CD4-positive, alpha-beta memory T cell (primary cell): ENCODE measurements around the gene CSF1R. TPM values are rescaled to one million over a fixed set of nuclear protein-coding genes. Genes with fewer than 3 reads are reported as not detected.

ENCODE experiments used
- CTCF ChIA-PET: fragments of 350-600 bp; sonication (Branson Sonifier 250); formaldehyde crosslinking; loops from one replicate; lab custom pipeline; 2021; ENCODE audit warnings: inconsistent platforms; ENCODE audit not compliant: partially characterized antibody; lab: Charles Lee
- POLR2A ChIA-PET: fragments of 350-600 bp; sonication (Branson Sonifier 250); formaldehyde crosslinking; loops from one replicate; lab custom pipeline; 2021; ENCODE audit not compliant: partially characterized antibody; lab: Charles Lee
- DNase-seq, 5 donors: peaks; one replicate each; pipeline versions ENCODE4 v3.0.0 to v3.0.0-alpha.2; 2020 to 2022; ENCODE audit warnings: mixed read lengths in 1 of 5
- H3K27ac ChIP-seq: one replicate; pipeline ENCODE4 v1.7.0; 2013; ENCODE audit warnings: low read depth, low read length
- H3K27me3 ChIP-seq: 2 replicates; pipeline ENCODE4 v1.7.0; 2013; ENCODE audit warnings: mild to moderate bottlenecking, low read length, moderate library complexity; ENCODE audit not compliant: insufficient read depth
- H3K36me3 ChIP-seq: 2 replicates; pipeline ENCODE4 v1.7.0; 2013; ENCODE audit warnings: mild to moderate bottlenecking, low read length, moderate library complexity; ENCODE audit not compliant: insufficient read depth
- H3K4me1 ChIP-seq: 2 replicates; pipeline ENCODE4 v1.7.0; 2013; ENCODE audit warnings: mild to moderate bottlenecking, low read length, moderate library complexity; ENCODE audit not compliant: insufficient read depth
- H3K4me3 ChIP-seq, 2 donors: one replicate each; pipeline ENCODE4 v1.7.0; 2013; ENCODE audit warnings: low read length in 2 of 2, mild to moderate bottlenecking in 1 of 2
- H3K9me3 ChIP-seq, 2 donors: one replicate each; pipeline ENCODE4 v1.7.0; 2013; ENCODE audit warnings: low read length in 2 of 2, control low read depth in 1 of 2; ENCODE audit not compliant: control insufficient read depth in 1 of 2
- H3K27ac Mint-ChIP-seq, 7 donors: one replicate each; pipeline ENCODE4 v1.8.0; 2020 to 2021; ENCODE audit warnings: mixed read lengths in 7 of 7, mild to moderate bottlenecking in 6 of 7, inconsistent platforms in 3 of 7, moderate library complexity in 3 of 7
- H3K27me3 Mint-ChIP-seq, 2 donors: one replicate each; pipeline ENCODE4 v1.8.0; 2020 to 2021; ENCODE audit warnings: mixed read lengths in 2 of 2
- H3K36me3 Mint-ChIP-seq, 2 donors: one replicate each; pipeline ENCODE4 v1.8.0; 2020 to 2021; ENCODE audit warnings: mixed read lengths in 2 of 2, inconsistent platforms in 1 of 2, mild to moderate bottlenecking in 1 of 2
- H3K4me1 Mint-ChIP-seq, 4 donors: one replicate each; pipeline ENCODE4 v1.8.0; 2020 to 2021; ENCODE audit warnings: mixed read lengths in 4 of 4, mild to moderate bottlenecking in 1 of 4
- H3K4me3 Mint-ChIP-seq, 8 donors: one replicate each; pipeline ENCODE4 v1.8.0; 2020 to 2021; ENCODE audit warnings: mixed read lengths in 8 of 8, mild to moderate bottlenecking in 7 of 8, moderate library complexity in 6 of 8, inconsistent platforms in 3 of 8
- H3K9me3 Mint-ChIP-seq, 8 donors: one replicate each; pipeline ENCODE4 v1.8.0; 2020 to 2021; ENCODE audit warnings: mixed read lengths in 8 of 8, mild to moderate bottlenecking in 5 of 8, inconsistent platforms in 3 of 8, moderate library complexity in 1 of 8
- intact Hi-C: fragments of 100-400 bp; cut with micrococcal nuclease; formaldehyde crosslinking; loops from one replicate; pipeline ENCODE4 v1.15.1; 2023
- polyA plus RNA-seq, 2 donors: library from polyadenylated mRNA; unstranded; fragments of 300-500 nt; fragmentation: Illumina TruSeq; gene quantifications; one replicate each; pipeline ENCODE4 v1.2.3, GENCODE V29; 2021
- total RNA-seq, 2 experiments: library from RNA; stranded (reverse); gene quantifications; one replicate each; pipeline ENCODE4 v1.2.3, GENCODE V29; 2021

CSF1R gene
- total and polyA plus RNA-seq, 4 experiments from 2014 or later, result 0.04 to 2.9 (median 1.3) TPM

GRCh38 chr5:150108711-150109514 lies 22.6 kb upstream of the CSF1R start:
- no peaks in the 10 kb centered on the region for H3K4me1 ChIP-seq
- POLR2A ChIA-PET, result no interaction called here
- H3K9me3 ChIP-seq, result no peaks in the 10 kb centered on the region
- Mint-ChIP-seq H3K36me3 (no peaks in the 10 kb centered on the region), H3K4me1 (no peaks in the 10 kb centered on the region), H3K9me3 (no peaks in the 10 kb centered on the region), H3K4me3 (no peak overlapping the region), H3K27ac (no peak overlapping the region), H3K27me3 (peaks cover 6 to 7% of the 10 kb centered on the region in 2 donors)
- DNase-seq, result no peak
- CTCF ChIA-PET, result no interaction called here
- no peaks in the 10 kb centered on the region for H3K27me3 ChIP-seq
- H3K36me3 ChIP-seq, result no peaks in the 10 kb centered on the region
- H3K27ac ChIP-seq, result no peak overlapping the region
- no peak overlapping the region for H3K4me3 ChIP-seq
- intact Hi-C loops, result no loop called here

GRCh38 chr5:150107909-150108447 lies 21.6 kb upstream of the CSF1R start:
- H3K27me3 Mint-ChIP-seq, result peaks cover 6 to 7% of the 10 kb centered on the region in 2 donors

GRCh38 chr5:150106674-150107426 lies 20.5 kb upstream of the CSF1R start:
- Histone ChIP-seq H3K4me1 (no peaks in the 10 kb centered on the region), H3K9me3 (no peaks in the 10 kb centered on the region), H3K27ac (no peak overlapping the region), H3K4me3 (no peak overlapping the region), H3K27me3 (no peaks in the 10 kb centered on the region), H3K36me3 (no peaks in the 10 kb centered on the region)
- H3K4me1 Mint-ChIP-seq, result no peaks in the 10 kb centered on the region
- H3K27ac Mint-ChIP-seq, result no peak overlapping the region
- ChIA-PET CTCF (no interaction called here), POLR2A (no interaction called here)
- H3K36me3 Mint-ChIP-seq, result no peaks in the 10 kb centered on the region
- peaks cover under 1 to 7% of the 10 kb centered on the region in 2 donors for H3K27me3 Mint-ChIP-seq
- DNase-seq, result no peak
- no peaks in the 10 kb centered on the region for H3K9me3 Mint-ChIP-seq
- intact Hi-C loops, result no loop called here
- peak overlapping the region in 1 of 8 donors; percentile 12 for H3K4me3 Mint-ChIP-seq

More at GRCh38 chr5:150107909-150108447, 21.6 kb upstream of the CSF1R start:
- H3K27ac ChIP-seq, result no peak overlapping the region
- Mint-ChIP-seq H3K36me3 (no peaks in the 10 kb centered on the region), H3K27ac (no peak overlapping the region), H3K4me1 (no peaks in the 10 kb centered on the region), H3K4me3 (no peak overlapping the region), H3K9me3 (no peaks in the 10 kb centered on the region)
- ChIA-PET CTCF (no interaction called here), POLR2A (no interaction called here)
- no peak overlapping the region for H3K4me3 ChIP-seq
- H3K27me3 ChIP-seq, result no peaks in the 10 kb centered on the region
- DNase-seq, result no peak
- no peaks in the 10 kb centered on the region for H3K36me3 ChIP-seq
- no peaks in the 10 kb centered on the region for H3K4me1 ChIP-seq
- no peaks in the 10 kb centered on the region for H3K9me3 ChIP-seq
- intact Hi-C loops, result no loop called here

- no peak overlapping the region for H3K4me3 ChIP-seq
- no peak overlapping the region for H3K27ac Mint-ChIP-seq
- H3K27ac ChIP-seq, result no peak overlapping the region
- H3K36me3 Mint-ChIP-seq, result no peaks in the 10 kb centered on the region
- H3K4me1 ChIP-seq, result no peaks in the 10 kb centered on the region
- no peak overlapping the region for H3K4me3 Mint-ChIP-seq
- no peaks in the 10 kb centered on the region for H3K9me3 Mint-ChIP-seq
- no peaks in the 10 kb centered on the region for H3K36me3 ChIP-seq
- POLR2A ChIA-PET, result no interaction called here
- H3K9me3 ChIP-seq, result no peaks in the 10 kb centered on the region
- peaks cover 0 to 7% of the 10 kb centered on the region in 2 donors for H3K27me3 Mint-ChIP-seq
- H3K4me1 Mint-ChIP-seq, result no peaks in the 10 kb centered on the region
- no peaks in the 10 kb centered on the region for H3K27me3 ChIP-seq
- intact Hi-C loops, result no loop called here
- no peak for DNase-seq
- CTCF ChIA-PET, result no interaction called here
Observed at GRCh38 chr5:150105928-150106615, 19.7 kb upstream of the CSF1R start.

- no peaks in the 10 kb centered on the region for H3K27me3 ChIP-seq
- no peaks in the 10 kb centered on the region for H3K9me3 Mint-ChIP-seq
- intact Hi-C loops, result no loop called here
Observed at GRCh38 chr5:150104550-150104870, 18.2 kb upstream of the CSF1R start.

GRCh38 chr5:150103678-150104549 lies 17.6 kb upstream of the CSF1R start:
- no peak for DNase-seq
- H3K9me3 Mint-ChIP-seq, result no peaks in the 10 kb centered on the region
- H3K27ac Mint-ChIP-seq, result no peak overlapping the region
- no peaks in the 10 kb centered on the region for H3K36me3 Mint-ChIP-seq
- no peak overlapping the region for H3K4me3 ChIP-seq
- peaks cover 0 to 10% of the 10 kb centered on the region in 2 donors for H3K27me3 Mint-ChIP-seq
- no peaks in the 10 kb centered on the region for H3K9me3 ChIP-seq
- CTCF ChIA-PET, result no interaction called here
- intact Hi-C loops, result no loop called here
- H3K4me1 ChIP-seq, result no peaks in the 10 kb centered on the region
- H3K4me3 Mint-ChIP-seq, result no peak overlapping the region
- POLR2A ChIA-PET, result interaction anchor here (1.1 kb wide), 1 partner anchor 71 kb away, joined by 3 read pairs; no protein-coding TSS in a partner anchor
- no peaks in the 10 kb centered on the region for H3K36me3 ChIP-seq
- no peaks in the 10 kb centered on the region for H3K4me1 Mint-ChIP-seq
- H3K27me3 ChIP-seq, result no peaks in the 10 kb centered on the region
- no peak overlapping the region for H3K27ac ChIP-seq

More at GRCh38 chr5:150104550-150104870, 18.2 kb upstream of the CSF1R start:
- CTCF ChIA-PET, result no interaction called here
- POLR2A ChIA-PET, result no interaction called here
- Histone ChIP-seq H3K36me3 (no peaks in the 10 kb centered on the region), H3K4me3 (no peak overlapping the region), H3K4me1 (no peaks in the 10 kb centered on the region), H3K27ac (no peak overlapping the region), H3K9me3 (no peaks in the 10 kb centered on the region)
- H3K27me3 Mint-ChIP-seq, result peaks cover 0 to 7% of the 10 kb centered on the region in 2 donors
- H3K4me3 Mint-ChIP-seq, result no peak overlapping the region
- DNase-seq, result no peak
- no peak overlapping the region for H3K27ac Mint-ChIP-seq
- H3K4me1 Mint-ChIP-seq, result no peaks in the 10 kb centered on the region
- H3K36me3 Mint-ChIP-seq, result no peaks in the 10 kb centered on the region
